Mesothelial cell of epicardium (in vitro differentiated cells): Measurements from ENCODE around the gene UQCR11. TPM values are rescaled to one million over a fixed set of nuclear protein-coding genes. Genes with fewer than 3 reads are reported as not detected.

ENCODE experiments used
- DNase-seq, 2 experiments: peaks; one replicate each; pipeline ENCODE4 v3.0.0; 2021; ENCODE audit warnings: low spot score in 2 of 2; ENCODE audit not compliant: unreplicated experiment in 2 of 2
- H3K27ac Mint-ChIP-seq: 2 replicates; pipeline ENCODE4 v1.8.0; 2021; ENCODE audit warnings: mixed read lengths
- H3K27me3 Mint-ChIP-seq: 2 replicates; pipeline ENCODE4 v1.8.0; 2021; ENCODE audit warnings: low read depth, mixed read lengths
- H3K36me3 Mint-ChIP-seq: 2 replicates; pipeline ENCODE4 v1.8.0; 2021; ENCODE audit warnings: mixed read lengths
- H3K4me1 Mint-ChIP-seq: 2 replicates; pipeline ENCODE4 v1.8.0; 2021; ENCODE audit warnings: mixed read lengths
- H3K4me3 Mint-ChIP-seq: 2 replicates; pipeline ENCODE4 v1.8.0; 2021; ENCODE audit warnings: mild to moderate bottlenecking, moderate library complexity, mixed read lengths
- H3K9me3 Mint-ChIP-seq: 2 replicates; pipeline ENCODE4 v1.8.0; 2021; ENCODE audit warnings: mixed read lengths
- total RNA-seq: library from RNA; stranded (reverse); gene quantifications from 3 replicates; pipeline ENCODE4 v1.2.1, GENCODE V29; 2021
- TF ChIP-seq, protein P1 (sequence below): fragments of 200-600 bp; sonication (generic); IDR thresholded peaks from one replicate; pipeline ENCODE4 v1.5.0; 2021; ENCODE audit warnings: antibody characterized with exemption; ENCODE audit not compliant: unreplicated experiment

Gene UQCR11
- 143 to 154 TPM (median 153 TPM) in 3 replicates for total RNA-seq

DNA sequence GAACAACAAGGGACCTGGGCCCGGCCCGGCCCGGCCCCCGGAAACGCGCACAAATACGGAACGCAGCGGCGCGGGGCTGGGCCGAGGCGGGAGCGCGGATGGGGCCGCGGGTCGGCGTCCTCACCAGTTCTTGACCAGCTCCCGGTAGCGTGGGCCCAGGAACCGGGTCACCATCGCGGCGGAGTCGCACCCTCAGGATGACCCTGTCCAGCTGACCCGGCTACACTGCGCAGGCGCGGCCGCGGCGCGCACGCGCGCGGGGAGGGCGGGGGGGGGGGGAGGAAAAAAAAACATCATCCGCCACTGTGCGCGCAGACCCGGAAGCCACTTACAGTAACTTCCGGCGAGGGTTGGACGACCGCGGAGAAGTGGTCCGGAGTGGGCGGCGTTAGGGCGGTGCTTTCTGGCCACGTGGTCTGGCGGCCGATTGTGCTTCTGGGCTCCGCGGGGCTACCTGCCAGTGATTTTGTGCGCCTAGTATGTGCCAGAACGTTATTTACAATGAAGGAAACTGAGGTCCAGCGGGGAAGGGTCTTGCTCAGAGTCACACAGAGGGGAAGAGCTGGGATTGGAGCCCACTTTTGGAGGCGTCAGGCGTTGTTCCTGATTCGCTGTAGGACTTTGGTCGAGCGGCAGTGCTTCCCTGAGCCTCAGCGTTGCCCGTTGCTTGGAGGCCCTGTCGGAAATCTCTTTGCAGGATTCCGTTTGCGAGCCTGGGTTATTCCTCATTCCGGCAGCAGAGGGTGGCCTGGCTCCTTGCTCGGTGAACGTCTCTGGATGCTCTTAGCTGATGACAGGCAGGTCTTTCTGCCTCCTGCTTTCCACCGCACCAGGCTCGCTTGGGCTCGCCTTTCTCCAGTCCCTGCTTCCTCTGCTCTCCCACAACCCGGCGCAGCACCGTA, at the start of gene UQCR11:
TSS of gene UQCR11 (minus strand) at position 227 of the 902 bp plus-strand sequence. CDS start at position 174, 53 bp downstream.
- peak within 1 kb of the TSS; percentile 86 for H3K4me3 Mint-ChIP-seq
- TF ChIP-seq, protein P1, sequence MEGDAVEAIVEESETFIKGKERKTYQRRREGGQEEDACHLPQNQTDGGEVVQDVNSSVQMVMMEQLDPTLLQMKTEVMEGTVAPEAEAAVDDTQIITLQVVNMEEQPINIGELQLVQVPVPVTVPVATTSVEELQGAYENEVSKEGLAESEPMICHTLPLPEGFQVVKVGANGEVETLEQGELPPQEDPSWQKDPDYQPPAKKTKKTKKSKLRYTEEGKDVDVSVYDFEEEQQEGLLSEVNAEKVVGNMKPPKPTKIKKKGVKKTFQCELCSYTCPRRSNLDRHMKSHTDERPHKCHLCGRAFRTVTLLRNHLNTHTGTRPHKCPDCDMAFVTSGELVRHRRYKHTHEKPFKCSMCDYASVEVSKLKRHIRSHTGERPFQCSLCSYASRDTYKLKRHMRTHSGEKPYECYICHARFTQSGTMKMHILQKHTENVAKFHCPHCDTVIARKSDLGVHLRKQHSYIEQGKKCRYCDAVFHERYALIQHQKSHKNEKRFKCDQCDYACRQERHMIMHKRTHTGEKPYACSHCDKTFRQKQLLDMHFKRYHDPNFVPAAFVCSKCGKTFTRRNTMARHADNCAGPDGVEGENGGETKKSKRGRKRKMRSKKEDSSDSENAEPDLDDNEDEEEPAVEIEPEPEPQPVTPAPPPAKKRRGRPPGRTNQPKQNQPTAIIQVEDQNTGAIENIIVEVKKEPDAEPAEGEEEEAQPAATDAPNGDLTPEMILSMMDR = peak; percentile 34
- no peaks in the 10 kb centered on the region for H3K9me3 Mint-ChIP-seq
- DNase-seq = peak; percentile 87 to 91
- H3K4me1 Mint-ChIP-seq = peaks cover 9% of the 10 kb centered on the region
- peak within 1 kb of the TSS; percentile 98 for H3K27ac Mint-ChIP-seq
- H3K27me3 Mint-ChIP-seq = no peaks in the 10 kb centered on the region
- peaks cover 4% of the 10 kb centered on the region for H3K36me3 Mint-ChIP-seq

- Mint-ChIP-seq H3K27ac (no peak overlapping the region), H3K4me1 (peaks cover 22% of the 10 kb centered on the region)
- no peak for DNase-seq
Observed at GRCh38 chr19:1654178-1654792, 49.0 kb upstream of the UQCR11 start.

GRCh38 chr19:1653300-1653628, 48.0 kb upstream of the UQCR11 start:
- H3K4me3 Mint-ChIP-seq = peak overlapping the region; percentile 78
- peaks cover 19% of the 10 kb centered on the region for H3K4me1 Mint-ChIP-seq
- no peaks in the 10 kb centered on the region for H3K27me3 Mint-ChIP-seq
- no peak for DNase-seq
- TF ChIP-seq, protein P1 = no peak
- no peaks in the 10 kb centered on the region for H3K9me3 Mint-ChIP-seq
- no peaks in the 10 kb centered on the region for H3K36me3 Mint-ChIP-seq
- peak overlapping the region; percentile 92 for H3K27ac Mint-ChIP-seq

More at GRCh38 chr19:1654178-1654792, 49.0 kb upstream of the UQCR11 start:
- Mint-ChIP-seq H3K27me3 (no peaks in the 10 kb centered on the region), H3K9me3 (no peaks in the 10 kb centered on the region), H3K4me3 (peak overlapping the region; percentile 30), H3K36me3 (no peaks in the 10 kb centered on the region)
- TF ChIP-seq, protein P1 = no peak

DNA sequence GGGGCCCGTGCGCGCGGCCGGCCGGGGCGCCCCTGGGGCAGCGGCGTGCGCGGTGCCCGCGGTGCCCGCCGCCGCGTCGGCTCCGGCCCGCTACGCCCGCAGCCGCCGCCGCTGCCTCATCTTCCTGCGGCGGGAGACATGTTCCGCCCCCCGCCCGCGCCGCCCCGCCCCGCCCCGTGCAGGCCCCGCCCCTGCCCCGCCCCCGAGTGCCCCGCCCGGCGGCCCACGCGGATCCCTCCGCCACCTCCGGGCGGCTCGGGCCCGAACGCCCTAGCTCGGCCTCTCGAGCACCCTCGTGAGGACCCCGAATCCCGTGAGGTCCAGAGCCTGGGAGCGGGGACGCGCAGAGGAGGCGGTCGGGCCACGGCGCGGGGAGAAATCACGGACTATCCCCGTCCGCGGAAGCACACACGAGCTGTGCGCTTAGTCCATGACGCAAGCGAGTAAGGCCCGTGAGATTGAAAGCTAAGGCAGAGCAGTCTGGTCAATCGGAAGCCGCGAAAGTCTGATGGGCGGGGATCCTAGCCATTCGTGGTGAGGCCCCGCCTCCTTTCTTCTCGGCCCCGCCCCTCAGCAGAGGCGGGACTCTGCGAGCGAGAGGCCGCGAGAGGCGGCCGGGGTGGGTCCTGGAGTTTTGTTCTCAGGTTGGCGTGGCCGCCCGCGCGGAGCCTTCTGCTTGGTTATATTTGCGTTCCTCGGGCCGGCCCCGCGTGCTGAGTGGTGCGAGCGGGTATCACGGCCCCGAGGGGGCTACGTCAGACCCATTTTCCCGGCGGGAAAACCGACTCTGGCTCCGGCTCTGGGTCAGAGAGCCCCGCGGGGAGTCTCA, 47.4 kb upstream of the UQCR11 start, which contains the start of gene TCF3:
TSS of gene TCF3 (minus strand) at position 145 of the 829 bp plus-strand sequence. CDS start 2,367 bp downstream, outside the sequence.
- H3K9me3 Mint-ChIP-seq = no peaks in the 10 kb centered on the region
- H3K27me3 Mint-ChIP-seq = no peaks in the 10 kb centered on the region
- peaks cover 19% of the 10 kb centered on the region for H3K4me1 Mint-ChIP-seq
- DNase-seq = peak; percentile 96 to 98
- peak within 1 kb of the TSS; percentile 94 for H3K4me3 Mint-ChIP-seq
- TF ChIP-seq, protein P1 = no peak
- peak within 1 kb of the TSS; percentile 98 for H3K27ac Mint-ChIP-seq
- H3K36me3 Mint-ChIP-seq = no peaks in the 10 kb centered on the region

GRCh38 chr19:1651568-1652291, 46.5 kb upstream of the UQCR11 start:
- H3K36me3 Mint-ChIP-seq = no peaks in the 10 kb centered on the region
- no peaks in the 10 kb centered on the region for H3K27me3 Mint-ChIP-seq
- TF ChIP-seq, protein P1 = no peak
- peak overlapping the region; percentile 94 for H3K4me3 Mint-ChIP-seq
- DNase-seq = peak in 1 of 2 experiments; percentile 57
- H3K9me3 Mint-ChIP-seq = no peaks in the 10 kb centered on the region
- peaks cover 12% of the 10 kb centered on the region for H3K4me1 Mint-ChIP-seq
- peak overlapping the region; percentile 98 for H3K27ac Mint-ChIP-seq
